ENCODE data around the gene C5orf22.
A peak's percentile ranks its signal among the peaks of the same experiment; 100 is the strongest.

C5orf22 gene

GRCh38 chr5:31579558-31579957, 47.5 kb downstream of the C5orf22 start:
- Histone ChIP-seq H3K9me3 (ENCODE audit: low read depth, low read length) (no peaks in the 10 kb centered on the region), H3K36me3 (ENCODE audit: insufficient read depth, low read length) (no peaks in the 10 kb centered on the region), H3K27ac (no peak overlapping the region), H3K9ac (ENCODE audit: insufficient read length) (no peak overlapping the region), H3K4me3 (no peak overlapping the region)
- no peak for TF ChIP-seq FOXP2 (optimal IDR thresholded peaks at IDR 0.05; ENCODE audit: control extremely low read depth, extremely low read length, insufficient read depth)
- DNase-seq (ENCODE audit: low read depth, low spot score) = no peak

- no peak overlapping the region for H3K4me3 ChIP-seq
- H3K9ac ChIP-seq (ENCODE audit: insufficient read length) = no peak overlapping the region
- peak; percentile 39 for DNase-seq (ENCODE audit: low read depth, low spot score)
- H3K27ac ChIP-seq = no peak overlapping the region
- H3K36me3 ChIP-seq (ENCODE audit: insufficient read depth, low read length) = no peaks in the 10 kb centered on the region
- TF ChIP-seq EZH2 (IDR thresholded peaks at IDR 0.05) (no peak), POLR2AphosphoS5 (IDR thresholded peaks at IDR 0.05; ENCODE audit: borderline replicate concordance, low read depth, low read length) (no peak), FOXP2 (optimal IDR thresholded peaks at IDR 0.05; ENCODE audit: control extremely low read depth, extremely low read length, insufficient read depth) (no peak)
- no peaks in the 10 kb centered on the region for H3K9me3 ChIP-seq (ENCODE audit: low read depth, low read length)
These were observed 49.5 kb downstream of the C5orf22 start for GRCh38 chr5:31581498-31582099.

- Histone ChIP-seq H3K27ac (no peak overlapping the region), H3K9me3 (ENCODE audit: low read depth, low read length) (no peaks in the 10 kb centered on the region), H3K4me3 (no peak overlapping the region), H3K9ac (ENCODE audit: insufficient read length) (no peak overlapping the region), H3K36me3 (ENCODE audit: insufficient read depth, low read length) (no peaks in the 10 kb centered on the region)
- DNase-seq (ENCODE audit: low read depth, low spot score) = no peak
- no peak for TF ChIP-seq FOXP2 (optimal IDR thresholded peaks at IDR 0.05; ENCODE audit: control extremely low read depth, extremely low read length, insufficient read depth)
- TF ChIP-seq POLR2AphosphoS5 (IDR thresholded peaks at IDR 0.05; ENCODE audit: borderline replicate concordance, low read depth, low read length) = no peak
- no peak for TF ChIP-seq EZH2 (IDR thresholded peaks at IDR 0.05)
These were observed 51.0 kb downstream of the C5orf22 start for GRCh38 chr5:31583129-31583528.

GRCh38 chr5:31585166-31585894, 53.2 kb downstream of the C5orf22 start:
- DNase-seq (ENCODE audit: low read depth, low spot score) = no peak
- H3K27ac ChIP-seq = no peak overlapping the region
- TF ChIP-seq POLR2AphosphoS5 (IDR thresholded peaks at IDR 0.05; ENCODE audit: borderline replicate concordance, low read depth, low read length) (no peak), FOXP2 (optimal IDR thresholded peaks at IDR 0.05; ENCODE audit: control extremely low read depth, extremely low read length, insufficient read depth) (no peak), EZH2 (IDR thresholded peaks at IDR 0.05) (no peak)
- no peaks in the 10 kb centered on the region for H3K9me3 ChIP-seq (ENCODE audit: low read depth, low read length)
- H3K36me3 ChIP-seq (ENCODE audit: insufficient read depth, low read length) = no peaks in the 10 kb centered on the region
- H3K9ac ChIP-seq (ENCODE audit: insufficient read length) = no peak overlapping the region
- no peak overlapping the region for H3K4me3 ChIP-seq

- TF ChIP-seq POLR2AphosphoS5 (IDR thresholded peaks at IDR 0.05; ENCODE audit: borderline replicate concordance, low read depth, low read length) (no peak), EZH2 (IDR thresholded peaks at IDR 0.05) (no peak), FOXP2 (optimal IDR thresholded peaks at IDR 0.05; ENCODE audit: control extremely low read depth, extremely low read length, insufficient read depth) (no peak)
- Histone ChIP-seq H3K4me3 (no peak overlapping the region), H3K9ac (ENCODE audit: insufficient read length) (no peak overlapping the region), H3K27ac (no peak overlapping the region), H3K9me3 (ENCODE audit: low read depth, low read length) (no peaks in the 10 kb centered on the region), H3K36me3 (ENCODE audit: insufficient read depth, low read length) (no peaks in the 10 kb centered on the region)
- DNase-seq (ENCODE audit: low read depth, low spot score) = no peak
These were observed 53.8 kb downstream of the C5orf22 start for GRCh38 chr5:31585895-31586270.

- DNase-seq (ENCODE audit: low read depth, low spot score) = no peak
- H3K4me3 ChIP-seq = no peak overlapping the region
- TF ChIP-seq EZH2 (IDR thresholded peaks at IDR 0.05) = no peak
- H3K9me3 ChIP-seq (ENCODE audit: low read depth, low read length) = no peaks in the 10 kb centered on the region
- H3K27ac ChIP-seq = no peak overlapping the region
- H3K9ac ChIP-seq (ENCODE audit: insufficient read length) = no peak overlapping the region
- H3K36me3 ChIP-seq (ENCODE audit: insufficient read depth, low read length) = no peaks in the 10 kb centered on the region
These were observed 55.4 kb downstream of the C5orf22 start for GRCh38 chr5:31587546-31587945.

GRCh38 chr5:31593665-31594064, 61.6 kb downstream of the C5orf22 start:
- no peak overlapping the region for H3K9ac ChIP-seq (ENCODE audit: insufficient read length)
- no peak overlapping the region for H3K4me3 ChIP-seq
- TF ChIP-seq EZH2 (IDR thresholded peaks at IDR 0.05) = no peak
- no peak for TF ChIP-seq POLR2AphosphoS5 (IDR thresholded peaks at IDR 0.05; ENCODE audit: borderline replicate concordance, low read depth, low read length)
- TF ChIP-seq FOXP2 (optimal IDR thresholded peaks at IDR 0.05; ENCODE audit: control extremely low read depth, extremely low read length, insufficient read depth) = no peak
- no peaks in the 10 kb centered on the region for H3K9me3 ChIP-seq (ENCODE audit: low read depth, low read length)
- no peak overlapping the region for H3K27ac ChIP-seq
- no peak for DNase-seq (ENCODE audit: low read depth, low spot score)
- H3K36me3 ChIP-seq (ENCODE audit: insufficient read depth, low read length) = no peaks in the 10 kb centered on the region

GRCh38 chr5:31596354-31596753, 64.3 kb downstream of the C5orf22 start:
- Histone ChIP-seq H3K9me3 (ENCODE audit: low read depth, low read length) (no peaks in the 10 kb centered on the region), H3K9ac (ENCODE audit: insufficient read length) (no peak overlapping the region), H3K4me3 (no peak overlapping the region), H3K36me3 (ENCODE audit: insufficient read depth, low read length) (no peaks in the 10 kb centered on the region), H3K27ac (no peak overlapping the region)
- DNase-seq (ENCODE audit: low read depth, low spot score) = no peak
- no peak for TF ChIP-seq FOXP2 (optimal IDR thresholded peaks at IDR 0.05; ENCODE audit: control extremely low read depth, extremely low read length, insufficient read depth)

Data from SK-N-MC (cell line).